Measurements from ENCODE around the gene C1orf115. TPM values are rescaled to one million over a fixed set of nuclear protein-coding genes. Genes with fewer than 3 reads are reported as not detected.
"Not testable (repeated sequence)": the region's sequence is repeated elsewhere in the genome, so short reads cannot be mapped to it uniquely, and the experiment has no call there.

The C1orf115 gene
- total RNA-seq, 4 donors from 2014 or later = 61.1 to 228 (median 177) TPM

GRCh38 chr1:220681220-220681880, 8.8 kb upstream of the C1orf115 start:
- Histone ChIP-seq H3K27me3 (no peaks in the 10 kb centered on the region), H3K4me1 (no peaks in the 10 kb centered on the region), H3K4me3 (peak overlapping the region in 2 of 4 donors; percentile 15 to 33), H3K9me3 (no peaks in the 10 kb centered on the region), H3K36me3 (no peaks in the 10 kb centered on the region), H3K27ac (peak overlapping the region in 1 of 4 donors; percentile 14)
- DNase-seq = no peak
- TF ChIP-seq CTCF (IDR thresholded peaks at IDR 0.05) = no peak
- no peak for TF ChIP-seq POLR2A (IDR thresholded peaks at IDR 0.05)

- Histone ChIP-seq H3K9me3 (no peaks in the 10 kb centered on the region), H3K27ac (no peak overlapping the region), H3K27me3 (no peaks in the 10 kb centered on the region), H3K4me3 (no peak overlapping the region), H3K36me3 (no peaks in the 10 kb centered on the region), H3K4me1 (no peaks in the 10 kb centered on the region)
- DNase-seq = peak in 1 of 3 donors; percentile 16
- TF ChIP-seq CTCF (IDR thresholded peaks at IDR 0.05) = no peak
Observed at GRCh38 chr1:220682901-220683576, 7.1 kb upstream of the C1orf115 start.

GRCh38 chr1:220683716-220684115, 6.4 kb upstream of the C1orf115 start:
- H3K36me3 ChIP-seq, DNase-seq, H3K9me3 ChIP-seq, H3K4me3 ChIP-seq, H3K4me1 ChIP-seq, H3K27me3 ChIP-seq, H3K27ac ChIP-seq: not testable (repeated sequence)

GRCh38 chr1:220684890-220685289, 5.3 kb upstream of the C1orf115 start:
- peak in 1 of 3 donors; percentile 7 for DNase-seq
- H3K27ac ChIP-seq = no peak overlapping the region
- no peak overlapping the region for H3K4me3 ChIP-seq
- H3K9me3 ChIP-seq = no peaks in the 10 kb centered on the region
- no peaks in the 10 kb centered on the region for H3K36me3 ChIP-seq
- H3K27me3 ChIP-seq = no peaks in the 10 kb centered on the region
- TF ChIP-seq CTCF (IDR thresholded peaks at IDR 0.05) (no peak), POLR2A (IDR thresholded peaks at IDR 0.05) (no peak)
- H3K4me1 ChIP-seq = no peaks in the 10 kb centered on the region

GRCh38 chr1:220685879-220686278, 4.3 kb upstream of the C1orf115 start:
- Histone ChIP-seq H3K27me3 (no peaks in the 10 kb centered on the region), H3K4me3 (no peak overlapping the region), H3K4me1 (no peaks in the 10 kb centered on the region), H3K9me3 (no peaks in the 10 kb centered on the region), H3K27ac (no peak overlapping the region), H3K36me3 (no peaks in the 10 kb centered on the region)
- TF ChIP-seq POLR2A (IDR thresholded peaks at IDR 0.05) = no peak
- peak in 2 of 6 experiments; percentile 23 to 25 for TF ChIP-seq CTCF (IDR thresholded peaks at IDR 0.05)
- DNase-seq = peak in 1 of 3 donors; percentile 13

- Histone ChIP-seq H3K36me3 (no peaks in the 10 kb centered on the region), H3K27me3 (no peaks in the 10 kb centered on the region), H3K4me3 (no peak overlapping the region), H3K9me3 (no peaks in the 10 kb centered on the region), H3K27ac (no peak overlapping the region), H3K4me1 (no peaks in the 10 kb centered on the region)
- no peak for DNase-seq
- TF ChIP-seq CTCF (IDR thresholded peaks at IDR 0.05) (no peak), POLR2A (IDR thresholded peaks at IDR 0.05) (no peak)
Observed at GRCh38 chr1:220687809-220688208, 2.4 kb upstream of the C1orf115 start.
